Central memory CD8-positive, alpha-beta T cell (primary cell): ENCODE data around the gene PLEKHG2.

ENCODE experiments used
- ATAC-seq: fragments of 150-1000 bp; cut with Tn5 transposase; replicated peaks from 2 replicates; pipeline ENCODE4 v1.10.0; 2022; ENCODE audit warnings: mild to moderate bottlenecking, moderate FRiP score, moderate number of reproducible peaks; ENCODE audit not compliant: poor library complexity, severe bottlenecking; ENCODE audit errors: extremely low read depth
- DNase-seq, 2 donors: peaks; one replicate each; pipeline ENCODE4 v3.0.0; 2021; ENCODE audit warnings: low spot score in 2 of 2
- H3K27ac Mint-ChIP-seq: one replicate; pipeline ENCODE4 v1.8.0; 2022; ENCODE audit warnings: low read depth, mild to moderate bottlenecking, moderate library complexity, mixed read lengths
- H3K27me3 Mint-ChIP-seq: one replicate; pipeline ENCODE4 v1.8.0; 2022; ENCODE audit warnings: mixed read lengths
- H3K36me3 Mint-ChIP-seq: one replicate; pipeline ENCODE4 v1.8.0; 2022; ENCODE audit warnings: mild to moderate bottlenecking, moderate library complexity, mixed read lengths; ENCODE audit not compliant: insufficient read depth
- H3K4me1 Mint-ChIP-seq: one replicate; pipeline ENCODE4 v1.8.0; 2022; ENCODE audit warnings: mixed read lengths
- H3K4me3 Mint-ChIP-seq: one replicate; pipeline ENCODE4 v1.8.0; 2022; ENCODE audit warnings: mild to moderate bottlenecking, moderate library complexity, mixed read lengths
- H3K9me3 Mint-ChIP-seq: one replicate; pipeline ENCODE4 v1.8.0; 2022; ENCODE audit warnings: mixed read lengths

The PLEKHG2 gene

DNA sequence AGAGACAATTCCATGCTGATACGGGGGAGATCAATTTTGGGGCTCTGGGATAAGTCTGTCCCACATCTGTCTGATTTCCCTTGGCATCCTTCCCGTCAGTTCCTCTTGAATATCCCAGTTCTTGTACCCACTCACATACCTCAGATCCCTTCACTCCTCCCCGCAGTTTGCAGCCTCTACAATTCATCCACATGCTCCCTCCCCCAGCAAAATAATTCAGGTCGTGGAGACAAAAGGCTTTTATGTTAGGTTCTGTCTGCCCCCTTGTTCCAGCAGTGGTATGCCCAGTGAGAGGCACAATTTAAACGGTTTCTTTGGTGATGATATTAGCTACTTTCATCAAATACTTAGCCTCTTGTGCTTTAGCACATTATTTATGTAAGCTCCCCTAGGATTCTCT is 13.7 kb downstream of the PLEKHG2 start:
- Mint-ChIP-seq H3K36me3 (peaks cover 20% of the 10 kb centered on the region), H3K27ac (peak overlapping the region; percentile 0)

DNA sequence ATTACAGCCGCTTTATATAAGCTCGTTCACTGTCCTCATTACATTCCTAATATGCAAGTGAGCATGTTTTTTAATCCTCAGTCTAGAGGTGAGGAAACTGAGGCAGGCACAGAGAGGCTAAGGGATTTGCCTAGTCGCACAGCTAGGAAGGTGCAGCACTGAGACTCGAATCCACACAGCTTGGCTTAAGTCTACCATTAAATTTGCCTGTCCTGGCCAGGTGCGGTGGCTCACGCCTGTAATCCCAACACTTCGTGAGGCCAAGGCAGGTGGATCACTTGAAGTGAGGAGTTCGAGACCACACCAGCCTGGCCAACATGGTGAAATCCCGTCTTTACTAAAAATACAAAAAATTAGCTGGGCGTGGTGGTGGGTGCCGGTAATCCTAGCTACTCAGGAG is 15.2 kb downstream of the PLEKHG2 start:
- Mint-ChIP-seq H3K36me3 (peaks cover 25% of the 10 kb centered on the region), H3K27ac (no peak overlapping the region), H3K4me1 (peaks cover 14% of the 10 kb centered on the region), H3K4me3 (no peak overlapping the region), H3K27me3 (no peaks in the 10 kb centered on the region), H3K9me3 (no peaks in the 10 kb centered on the region)
- DNase-seq, result no peak
- ATAC-seq, result no peak

More for the DNA sequence above, 13.7 kb downstream of the PLEKHG2 start:
- ATAC-seq (no peak), DNase-seq (no peak)
- Mint-ChIP-seq H3K27me3 (no peaks in the 10 kb centered on the region), H3K4me3 (no peak overlapping the region), H3K4me1 (peaks cover 14% of the 10 kb centered on the region), H3K9me3 (no peaks in the 10 kb centered on the region)

DNA sequence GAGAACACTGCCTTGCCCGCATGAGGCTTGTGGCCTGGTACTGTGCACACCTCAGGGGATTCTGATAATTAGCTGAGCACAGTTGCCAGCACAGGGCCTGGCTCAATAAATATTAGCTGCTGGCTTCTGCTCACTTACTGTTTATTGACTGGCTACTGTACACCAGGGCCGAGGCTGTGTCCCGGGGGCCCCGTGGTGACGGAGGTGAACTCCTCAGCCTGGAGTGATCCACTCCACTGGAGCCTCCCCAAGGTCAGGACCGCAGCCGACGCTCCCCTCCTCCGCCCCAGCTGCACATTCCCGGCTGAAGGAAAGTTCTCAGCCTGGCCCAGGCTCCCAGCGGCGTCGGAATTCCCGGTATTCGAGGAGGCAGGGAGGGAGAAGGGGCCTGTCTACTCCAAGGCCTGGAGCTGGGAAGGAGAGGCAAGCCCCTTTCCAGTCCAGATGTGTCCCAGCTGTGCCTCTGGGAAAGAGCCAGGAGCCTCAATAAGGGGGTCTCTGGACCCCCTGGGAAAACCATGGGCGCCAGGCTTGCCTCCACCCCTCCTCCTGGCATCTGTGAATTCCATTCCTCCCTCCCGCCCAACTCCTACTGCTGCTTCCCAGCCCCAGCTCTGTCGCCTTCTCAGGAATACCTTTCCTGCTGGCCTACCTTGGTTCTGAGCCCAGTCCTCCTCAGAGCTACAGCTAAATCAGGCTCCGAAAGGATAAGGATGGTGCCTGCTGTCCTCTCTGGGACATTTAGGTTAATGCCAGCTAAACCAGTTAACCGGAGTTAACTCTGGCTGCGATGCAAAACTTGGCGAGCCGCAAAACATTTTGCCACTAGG is 16.0 kb downstream of the PLEKHG2 start:
- H3K4me3 Mint-ChIP-seq, result no peak overlapping the region
- peaks cover 20% of the 10 kb centered on the region for H3K4me1 Mint-ChIP-seq
- H3K27me3 Mint-ChIP-seq, result no peaks in the 10 kb centered on the region
- no peaks in the 10 kb centered on the region for H3K9me3 Mint-ChIP-seq
- no peak for ATAC-seq
- no peak for DNase-seq
- no peak overlapping the region for H3K27ac Mint-ChIP-seq
- peaks cover 29% of the 10 kb centered on the region for H3K36me3 Mint-ChIP-seq

DNA sequence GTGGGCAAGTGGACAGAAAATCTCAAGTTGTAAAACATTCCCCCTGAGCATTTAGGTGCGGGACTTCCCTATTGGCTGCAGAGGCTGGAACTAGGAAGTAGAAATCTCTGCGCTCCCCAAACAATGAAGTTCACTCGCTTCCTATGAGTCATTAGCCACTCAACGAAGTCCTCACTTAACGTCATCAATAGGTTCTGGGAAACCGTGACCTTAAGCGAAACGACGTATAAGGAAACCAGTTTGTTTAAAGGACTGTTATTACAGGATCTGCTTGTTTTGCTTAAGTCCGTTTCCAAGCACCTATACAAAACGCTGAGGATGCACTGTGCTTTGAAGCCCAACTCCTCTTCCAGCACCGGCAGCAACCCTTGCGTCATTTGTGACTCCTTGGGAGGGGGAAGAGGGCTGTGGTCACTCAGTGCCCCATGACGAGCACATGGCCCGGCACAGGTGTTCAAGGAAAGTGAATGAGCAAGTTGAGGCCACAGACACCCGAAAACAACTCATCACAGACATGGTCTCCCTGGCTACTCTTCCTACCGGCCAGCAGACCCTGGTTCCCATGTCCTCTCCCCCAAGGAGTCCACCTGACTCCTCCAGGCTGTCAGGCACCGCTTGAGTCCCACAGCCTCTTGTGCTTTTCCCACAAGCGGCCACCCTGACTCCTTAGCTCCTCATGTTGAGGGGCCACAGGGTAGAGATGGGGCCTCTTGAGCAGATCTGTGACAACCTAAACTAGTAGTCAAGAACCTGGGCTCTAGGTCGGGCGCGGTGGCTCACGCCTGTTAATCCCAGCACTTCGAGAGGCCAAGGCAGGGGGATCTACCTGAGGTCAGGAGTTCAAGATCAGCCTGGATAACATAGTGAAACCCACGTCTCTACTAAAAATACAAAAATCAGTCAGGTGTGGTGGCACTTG is 18.5 kb downstream of the PLEKHG2 start:
- Mint-ChIP-seq H3K4me3 (no peak overlapping the region), H3K9me3 (no peaks in the 10 kb centered on the region), H3K36me3 (peaks cover 41% of the 10 kb centered on the region), H3K27ac (peak overlapping the region; percentile 84), H3K27me3 (no peaks in the 10 kb centered on the region), H3K4me1 (peaks cover 37% of the 10 kb centered on the region)
- DNase-seq (peak; percentile 19 to 58), ATAC-seq (peak; percentile 67)

- peaks cover 47% of the 10 kb centered on the region for H3K4me1 Mint-ChIP-seq
- H3K27me3 Mint-ChIP-seq, result no peaks in the 10 kb centered on the region
- no peaks in the 10 kb centered on the region for H3K9me3 Mint-ChIP-seq
- ATAC-seq (no peak), DNase-seq (no peak)
- peak overlapping the region; percentile 25 for H3K4me3 Mint-ChIP-seq
- H3K27ac Mint-ChIP-seq, result no peak overlapping the region
- H3K36me3 Mint-ChIP-seq, result peaks cover 49% of the 10 kb centered on the region
Observed at GRCh38 chr19:39432677-39433025, 20.2 kb downstream of the PLEKHG2 start.

DNA sequence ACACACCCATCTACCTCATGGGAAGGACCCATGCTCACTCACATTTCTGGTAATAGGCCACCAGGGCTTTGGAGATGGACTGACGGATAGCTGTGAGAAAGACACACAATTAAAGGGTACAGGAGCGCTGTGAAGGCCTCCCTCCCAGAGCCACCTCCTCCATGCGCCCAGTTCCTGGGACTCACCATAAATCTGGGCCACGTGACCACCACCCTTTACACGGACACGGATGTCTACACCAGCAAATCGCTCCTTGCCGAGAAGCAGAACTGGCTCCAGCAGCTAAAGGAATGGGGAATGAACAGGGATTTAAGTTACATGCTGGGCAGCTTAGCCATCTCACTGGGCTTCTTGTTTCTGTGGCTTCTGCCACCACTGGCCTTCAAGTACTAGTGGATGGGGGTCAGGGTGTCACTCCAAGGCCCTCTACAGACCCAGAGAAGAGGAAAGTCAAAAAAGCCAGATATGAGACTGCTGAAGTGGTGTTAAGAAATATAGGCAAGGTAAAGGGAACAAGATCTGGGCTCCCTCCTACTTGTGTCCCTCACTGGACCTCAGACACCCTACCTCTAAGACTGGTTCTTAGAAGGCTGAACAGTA is 21.1 kb downstream of the PLEKHG2 start:
- peaks cover 47% of the 10 kb centered on the region for H3K4me1 Mint-ChIP-seq
- peak overlapping the region; percentile 25 for H3K27ac Mint-ChIP-seq
- ATAC-seq, result no peak
- no peaks in the 10 kb centered on the region for H3K27me3 Mint-ChIP-seq
- no peaks in the 10 kb centered on the region for H3K9me3 Mint-ChIP-seq
- peaks cover 49% of the 10 kb centered on the region for H3K36me3 Mint-ChIP-seq
- peak overlapping the region; percentile 96 for H3K4me3 Mint-ChIP-seq
- DNase-seq, result no peak

DNA sequence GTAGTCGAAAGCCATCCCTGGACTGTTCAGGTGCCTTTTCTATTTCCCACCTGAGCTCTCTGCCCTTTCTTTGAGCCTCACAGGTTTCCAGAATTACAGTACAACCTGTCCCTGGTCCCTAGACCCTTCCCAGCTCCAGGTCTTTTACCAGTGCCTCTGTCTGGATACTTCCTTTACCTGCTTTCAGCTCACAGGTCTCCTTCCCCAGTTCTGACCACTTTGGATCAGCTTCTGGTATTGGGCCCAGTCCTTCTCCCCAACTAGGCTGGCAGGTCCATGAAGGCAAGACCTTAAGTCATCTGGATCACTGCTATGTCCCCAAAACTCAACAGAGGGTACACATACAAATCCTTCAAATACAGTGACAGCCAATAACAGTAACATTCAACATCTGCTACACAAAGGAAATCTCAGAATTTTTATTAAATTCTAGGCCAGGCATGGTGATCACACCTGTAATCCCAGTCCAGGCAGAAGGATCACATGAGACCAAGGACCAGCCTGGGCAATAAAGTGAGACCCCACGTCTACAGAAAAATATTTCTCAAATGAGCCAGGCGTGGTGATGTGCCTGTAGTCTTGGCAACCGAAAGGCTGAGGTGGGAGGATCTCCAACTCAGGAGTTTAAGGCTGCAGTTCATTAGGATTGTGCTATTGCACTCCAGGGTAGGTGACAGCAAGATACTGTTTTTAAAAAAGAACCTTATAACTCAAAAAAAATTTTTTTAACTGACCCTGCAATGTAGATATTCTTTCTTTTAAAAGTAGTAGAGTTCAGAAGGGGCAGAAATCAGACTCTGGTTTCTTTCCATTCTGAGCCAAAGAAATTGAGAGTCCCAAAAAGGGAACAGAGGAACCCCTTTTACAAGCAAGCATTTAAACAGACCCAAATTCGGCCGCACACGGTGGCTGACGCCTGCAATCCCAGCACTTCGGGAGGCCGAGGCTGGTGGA is 21.9 kb downstream of the PLEKHG2 start:
- Mint-ChIP-seq H3K9me3 (no peaks in the 10 kb centered on the region), H3K27ac (peak overlapping the region; percentile 98), H3K27me3 (no peaks in the 10 kb centered on the region), H3K4me3 (peak overlapping the region; percentile 96), H3K4me1 (peaks cover 47% of the 10 kb centered on the region), H3K36me3 (peaks cover 49% of the 10 kb centered on the region)
- ATAC-seq (no peak), DNase-seq (no peak)

DNA sequence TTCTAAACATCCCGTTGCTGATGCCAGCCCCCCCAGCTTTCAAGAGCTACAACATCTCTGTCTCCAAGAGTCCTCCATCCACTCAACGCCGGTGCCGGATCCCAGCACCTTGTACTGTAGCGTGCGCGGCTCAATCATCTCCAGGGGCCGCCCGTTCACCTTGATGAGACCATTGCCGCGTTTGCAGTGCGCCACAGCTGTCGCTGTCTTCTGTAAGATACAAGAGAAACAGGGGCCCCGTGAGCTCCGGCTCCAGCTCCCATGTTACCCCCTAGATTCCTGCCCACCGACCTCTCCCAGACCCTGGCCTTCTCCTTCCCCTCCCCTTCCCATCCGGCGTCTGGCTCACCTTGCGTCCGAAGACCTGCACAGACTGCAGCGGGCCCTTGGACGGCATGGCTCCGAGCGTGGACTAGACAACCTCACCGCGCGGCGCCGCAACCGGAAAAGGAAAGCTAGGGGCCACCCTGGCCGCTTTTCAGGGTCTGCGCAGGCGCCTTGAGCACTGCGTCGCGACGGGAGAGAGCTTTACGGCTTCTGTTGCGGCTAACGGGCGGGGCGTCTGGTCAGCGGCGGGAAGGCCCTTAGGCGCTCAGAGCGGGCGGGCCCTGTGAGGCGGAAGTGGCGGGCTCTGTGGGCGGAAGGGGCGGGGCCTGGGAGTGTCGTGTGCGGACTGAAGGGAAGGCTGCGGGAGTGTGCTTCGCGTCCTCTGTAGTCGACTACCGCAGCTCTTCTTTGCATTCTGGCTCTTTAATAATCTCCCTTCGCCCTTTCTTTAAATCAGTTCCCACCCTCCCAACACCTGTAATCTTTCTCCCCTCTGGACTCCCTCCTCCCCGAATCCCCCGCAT is 23.3 kb downstream of the PLEKHG2 start, which contains the start of gene RPS16:
RPS16 (minus strand) TSS at position 451 of the 851 bp plus-strand sequence; CDS start at position 397, 54 bp downstream.
- Mint-ChIP-seq H3K27ac (peak within 1 kb of the TSS; percentile 98), H3K27me3 (no peaks in the 10 kb centered on the region), H3K4me3 (peak within 1 kb of the TSS; percentile 96), H3K4me1 (peaks cover 42% of the 10 kb centered on the region), H3K9me3 (no peaks in the 10 kb centered on the region), H3K36me3 (peaks cover 46% of the 10 kb centered on the region)
- peak; percentile 97 to 99 for DNase-seq
- peak; percentile 91 for ATAC-seq

DNA sequence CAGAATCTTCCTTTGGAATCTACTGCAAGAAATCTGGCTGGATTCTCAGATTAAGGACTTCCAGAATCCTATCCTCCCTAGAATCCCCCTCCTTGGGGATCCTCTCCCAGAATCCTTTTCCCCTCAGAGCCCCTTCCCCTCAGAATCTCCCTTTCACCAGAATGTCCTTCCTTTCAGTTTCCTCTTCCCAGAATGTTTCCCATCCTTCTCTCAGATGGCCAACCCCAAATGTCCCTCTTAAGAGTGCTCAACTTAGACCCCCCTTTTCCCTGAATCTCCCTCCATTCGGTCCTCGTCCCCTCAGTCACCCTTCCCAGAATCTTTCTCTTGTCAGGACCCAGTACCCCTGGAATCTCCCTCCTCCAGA is 23.9 kb downstream of the PLEKHG2 start:
- Mint-ChIP-seq H3K4me3 (peak overlapping the region; percentile 96), H3K27me3 (no peaks in the 10 kb centered on the region), H3K36me3 (peaks cover 43% of the 10 kb centered on the region), H3K4me1 (peaks cover 38% of the 10 kb centered on the region), H3K9me3 (no peaks in the 10 kb centered on the region), H3K27ac (peak overlapping the region; percentile 98)
- no peak for ATAC-seq
- DNase-seq, result no peak

DNA sequence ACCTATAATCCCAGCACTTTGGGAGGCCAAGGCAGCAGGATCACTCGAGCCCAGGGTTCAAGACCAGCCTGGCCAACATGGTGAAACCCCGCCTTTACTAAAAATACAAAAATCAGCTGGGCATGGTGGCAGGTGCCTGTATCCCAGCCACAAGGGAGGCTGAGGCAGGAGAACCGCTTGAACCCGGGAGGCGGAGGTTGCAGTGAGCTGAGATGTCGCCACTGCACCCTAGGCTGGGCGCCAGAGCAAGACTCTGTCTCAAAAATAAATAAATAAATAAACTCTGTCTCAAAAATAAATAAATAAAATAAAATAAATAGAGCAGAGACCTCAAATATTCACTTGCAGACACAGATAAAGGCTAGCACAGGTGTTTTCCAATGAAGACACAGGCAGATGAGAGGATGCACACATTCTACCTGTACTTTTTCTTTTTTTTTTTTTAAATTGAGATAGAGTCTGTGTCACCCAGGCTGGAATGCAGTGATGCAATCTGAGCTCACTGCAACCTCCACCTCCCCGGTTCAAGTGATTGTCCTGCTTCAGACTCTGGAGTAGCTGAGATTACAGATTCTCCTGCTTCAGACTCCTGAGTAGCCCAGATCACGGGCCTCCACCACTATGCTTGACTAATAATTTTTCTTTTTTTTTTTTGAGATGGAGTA is 25.9 kb downstream of the PLEKHG2 start:
- no peak for DNase-seq
- Mint-ChIP-seq H3K36me3 (peaks cover 28% of the 10 kb centered on the region), H3K9me3 (no peaks in the 10 kb centered on the region), H3K27me3 (no peaks in the 10 kb centered on the region), H3K4me1 (peaks cover 33% of the 10 kb centered on the region), H3K27ac (no peak overlapping the region), H3K4me3 (no peak overlapping the region)
- no peak for ATAC-seq
